OCI-LY7 (cell line): ENCODE measurements around the gene PLPP4. TPM values are rescaled to one million over a fixed set of nuclear protein-coding genes. Genes with fewer than 3 reads are reported as not detected.

Experiments
- BruUV-seq: library from RNA; stranded (reverse); fragments of 400-500 nt; replicated peaks from 2 replicates; lab custom pipeline; 2021; lab: Mats Ljungman, UMichigan
- CTCF ChIA-PET: fragments of 300-600 bp; sonication (Branson Sonifier 250); formaldehyde crosslinking; loops from one replicate; lab custom pipeline; 2022; ENCODE audit warnings: antibody characterized with exemption; ENCODE audit not compliant: unreplicated experiment; lab: Charles Lee
- POLR2A ChIA-PET: fragments of 300-600 bp; sonication (Branson Sonifier 250); formaldehyde crosslinking; loops from one replicate; lab custom pipeline; 2022; ENCODE audit warnings: antibody characterized with exemption; lab: Charles Lee
- DNase-seq: peaks from one replicate; pipeline ENCODE4 v3.0.0-alpha.2; 2015; ENCODE audit warnings: low spot score
- H2AFZ ChIP-seq: fragments of 200-600 bp; sonication (generic), shearing (Covaris generic); 2 replicates; pipeline ENCODE4 v1.6.1; 2014; ENCODE audit warnings: mild to moderate bottlenecking, antibody characterized with exemption, low read length, moderate library complexity
- H3K27ac ChIP-seq: fragments of 200-600 bp; sonication (generic); 2 replicates; pipeline ENCODE4 v1.5.1; 2014; ENCODE audit warnings: mixed run types, low read depth, mild to moderate bottlenecking, moderate library complexity, low read length, inconsistent platforms; ENCODE audit not compliant: poor library complexity, severe bottlenecking
- H3K36me3 ChIP-seq: fragments of 200-600 bp; sonication (generic); 2 replicates; pipeline ENCODE4 v1.6.1; 2014; ENCODE audit warnings: mild to moderate bottlenecking, antibody characterized with exemption, low read length, moderate library complexity, mixed read lengths; ENCODE audit not compliant: insufficient read depth
- H3K4me1 ChIP-seq: fragments of 200-600 bp; sonication (generic); 2 replicates; pipeline ENCODE4 v1.5.1; 2014; ENCODE audit warnings: mild to moderate bottlenecking, low read length; ENCODE audit not compliant: insufficient read depth, poor library complexity, severe bottlenecking
- H3K4me2 ChIP-seq: fragments of 200-600 bp; sonication (generic); 2 replicates; pipeline ENCODE4 v1.6.1; 2014; ENCODE audit warnings: mild to moderate bottlenecking, low read length
- H3K4me3 ChIP-seq: fragments of 200-600 bp; sonication (generic); 2 replicates; pipeline ENCODE4 v1.5.1; 2014; ENCODE audit warnings: mild to moderate bottlenecking, low read depth, low read length; ENCODE audit not compliant: poor library complexity, severe bottlenecking
- H3K79me2 ChIP-seq: fragments of 200-600 bp; sonication (generic); 2 replicates; pipeline ENCODE4 v1.6.1; 2016; ENCODE audit warnings: low read depth, mild to moderate bottlenecking, low read length, moderate library complexity, mixed read lengths; ENCODE audit not compliant: insufficient read depth
- H3K9me2 ChIP-seq: fragments of 200-600 bp; sonication (generic); 2 replicates; pipeline ENCODE4 v1.6.1; 2016; ENCODE audit warnings: mild to moderate bottlenecking, low read length, mixed read lengths; ENCODE audit not compliant: insufficient read depth
- H3K9me3 ChIP-seq: fragments of 200-600 bp; sonication (generic); 2 replicates; pipeline ENCODE4 v1.6.1; 2014; ENCODE audit warnings: mild to moderate bottlenecking, mixed run types, low read length, mixed read lengths
- H4K20me1 ChIP-seq: fragments of 200-600 bp; sonication (generic); 2 replicates; pipeline ENCODE4 v1.6.1; 2014; ENCODE audit warnings: mild to moderate bottlenecking, antibody characterized with exemption, low read length, moderate library complexity, mixed read lengths; ENCODE audit not compliant: insufficient read depth
- EZH2phosphoT487 ChIP-seq: fragments of 200-600 bp; sonication (generic); IDR thresholded peaks from 2 replicates; pipeline ENCODE4 v1.6.1; 2018; ENCODE audit warnings: low read depth, borderline replicate concordance, mild to moderate bottlenecking, mixed run types, antibody characterized with exemption, low read length, moderate library complexity, mixed read lengths
- intact Hi-C: fragments of 100-400 bp; cut with micrococcal nuclease; formaldehyde crosslinking; loops from one replicate; pipeline ENCODE4 v1.10.0; 2022; ENCODE audit not compliant: unreplicated experiment
- total RNA-seq, 2 experiments: library from RNA; depleted of rRNA in 1 of 2; stranded (reverse); fragments of >200 nt in 1 of 2; shearing (Covaris generic) in 1 of 2; gene quantifications; 2 replicates each; pipeline ENCODE4 v1.2.3, GENCODE V29; 2014 to 2022
- TF ChIP-seq, protein P1 (sequence below): fragments of 200-600 bp; sonication (generic); conservative IDR thresholded peaks from 2 replicates; pipeline ENCODE4 v1.5.1; 2014; ENCODE audit warnings: mild to moderate bottlenecking, antibody characterized with exemption, low read length, moderate library complexity, mixed read lengths

Gene PLPP4
- total RNA-seq, 2 experiments from 2014 or later, result not detected

GRCh38 chr10:120616311-120616911, 159.4 kb downstream of the PLPP4 start:
- H3K9me2 ChIP-seq, result no peaks in the 10 kb centered on the region
- intact Hi-C loops, result no loop called here
- no peaks in the 10 kb centered on the region; the same call in 1 of the 2 replicates for H3K9me3 ChIP-seq
- DNase-seq, result no peak
- no peak overlapping the region for H3K4me3 ChIP-seq
- H3K36me3 ChIP-seq, result no peaks in the 10 kb centered on the region
- H2AFZ ChIP-seq, result no peak overlapping the region
- H3K4me1 ChIP-seq, result no peaks in the 10 kb centered on the region
- no peaks in the 10 kb centered on the region for H3K79me2 ChIP-seq
- CTCF ChIA-PET, result no interaction called here
- H3K4me2 ChIP-seq, result no peak overlapping the region
- no peaks in the 10 kb centered on the region for H4K20me1 ChIP-seq
- no TSS peak for BruUV-seq
- POLR2A ChIA-PET, result no interaction called here
- no peak for TF ChIP-seq EZH2phosphoT487
- TF ChIP-seq, protein P1, sequence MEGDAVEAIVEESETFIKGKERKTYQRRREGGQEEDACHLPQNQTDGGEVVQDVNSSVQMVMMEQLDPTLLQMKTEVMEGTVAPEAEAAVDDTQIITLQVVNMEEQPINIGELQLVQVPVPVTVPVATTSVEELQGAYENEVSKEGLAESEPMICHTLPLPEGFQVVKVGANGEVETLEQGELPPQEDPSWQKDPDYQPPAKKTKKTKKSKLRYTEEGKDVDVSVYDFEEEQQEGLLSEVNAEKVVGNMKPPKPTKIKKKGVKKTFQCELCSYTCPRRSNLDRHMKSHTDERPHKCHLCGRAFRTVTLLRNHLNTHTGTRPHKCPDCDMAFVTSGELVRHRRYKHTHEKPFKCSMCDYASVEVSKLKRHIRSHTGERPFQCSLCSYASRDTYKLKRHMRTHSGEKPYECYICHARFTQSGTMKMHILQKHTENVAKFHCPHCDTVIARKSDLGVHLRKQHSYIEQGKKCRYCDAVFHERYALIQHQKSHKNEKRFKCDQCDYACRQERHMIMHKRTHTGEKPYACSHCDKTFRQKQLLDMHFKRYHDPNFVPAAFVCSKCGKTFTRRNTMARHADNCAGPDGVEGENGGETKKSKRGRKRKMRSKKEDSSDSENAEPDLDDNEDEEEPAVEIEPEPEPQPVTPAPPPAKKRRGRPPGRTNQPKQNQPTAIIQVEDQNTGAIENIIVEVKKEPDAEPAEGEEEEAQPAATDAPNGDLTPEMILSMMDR, result no peak
- H3K27ac ChIP-seq, result no peak overlapping the region

DNA sequence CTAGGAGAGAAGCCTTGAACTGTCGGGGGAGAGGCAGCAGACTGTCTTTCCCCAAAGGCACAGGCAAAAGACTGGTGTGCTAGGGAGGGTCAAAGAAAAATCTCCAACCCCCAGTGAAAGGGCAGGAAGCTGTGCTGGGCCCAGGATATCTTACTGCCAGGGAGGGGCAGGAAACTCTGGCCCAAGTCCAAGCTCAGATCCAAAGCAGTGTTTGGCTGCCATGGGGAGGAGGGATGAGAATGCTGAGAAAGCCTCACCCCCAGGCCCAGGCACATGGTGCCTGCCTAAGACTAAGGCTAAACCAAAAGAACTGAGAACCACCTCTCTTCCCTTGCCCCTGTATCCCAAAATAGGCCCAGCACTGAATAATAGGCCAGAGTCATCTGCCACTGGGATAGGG, 171.2 kb downstream of the PLPP4 start:
- TF ChIP-seq EZH2phosphoT487, result no peak
- TF ChIP-seq, protein P1, result no peak
- Histone ChIP-seq H3K4me2 (no peak overlapping the region), H4K20me1 (no peaks in the 10 kb centered on the region), H2AFZ (no peak overlapping the region), H3K9me2 (no peaks in the 10 kb centered on the region), H3K79me2 (no peaks in the 10 kb centered on the region), H3K27ac (no peak overlapping the region), H3K9me3 (no peaks in the 10 kb centered on the region), H3K4me3 (no peak overlapping the region), H3K36me3 (no peaks in the 10 kb centered on the region), H3K4me1 (no peaks in the 10 kb centered on the region)
- intact Hi-C loops, result no loop called here
- POLR2A ChIA-PET, result no interaction called here
- no TSS peak for BruUV-seq
- CTCF ChIA-PET, result no interaction called here
- no peak for DNase-seq

DNA sequence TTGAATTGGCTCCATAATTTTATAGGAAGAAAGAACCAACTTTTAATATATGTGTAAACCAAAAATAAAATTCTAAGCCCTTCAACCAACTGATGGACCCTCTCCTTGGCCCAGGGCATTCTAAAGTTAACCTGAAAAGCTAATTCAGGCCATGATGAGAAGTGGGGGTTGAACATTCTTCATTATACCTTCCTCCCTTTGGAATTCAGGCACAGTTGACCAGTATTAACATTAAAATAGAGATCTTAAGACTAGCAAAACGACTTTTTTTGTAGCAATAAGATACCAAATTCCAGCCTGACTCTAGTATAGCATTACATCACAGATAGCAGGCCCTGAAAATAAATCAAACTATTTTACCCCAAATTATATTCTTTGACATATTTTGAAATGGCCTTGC, 173.2 kb downstream of the PLPP4 start:
- intact Hi-C loops, result no loop called here
- Histone ChIP-seq H3K27ac (no peak overlapping the region), H3K36me3 (no peaks in the 10 kb centered on the region), H2AFZ (no peak overlapping the region), H3K4me2 (no peak overlapping the region), H3K4me3 (no peak overlapping the region), H4K20me1 (no peaks in the 10 kb centered on the region), H3K4me1 (no peaks in the 10 kb centered on the region), H3K9me3 (no peaks in the 10 kb centered on the region), H3K79me2 (no peaks in the 10 kb centered on the region), H3K9me2 (no peaks in the 10 kb centered on the region)
- DNase-seq, result no peak
- no TSS peak for BruUV-seq
- ChIA-PET CTCF (no interaction called here), POLR2A (no interaction called here)
- TF ChIP-seq, protein P1, result no peak
- TF ChIP-seq EZH2phosphoT487, result no peak
